ENCODE measurements around the gene RAMP3.
"Not testable (repeated sequence)": the region's sequence is repeated elsewhere in the genome, so short reads cannot be mapped to it uniquely, and the experiment has no call there.

Gene RAMP3

GRCh38 chr7:45203936-45204445, 46.4 kb downstream of the RAMP3 start:
- DNase-seq: no peak
- in situ Hi-C loops (cut with MboI; ENCODE audit: low pct_unique_long_range_greater_than_20kb, low sequenced_read_pairs): no loop called here

- in situ Hi-C loops (cut with MboI; ENCODE audit: low pct_unique_long_range_greater_than_20kb, low sequenced_read_pairs); DNase-seq: not testable (repeated sequence)
Observed at GRCh38 chr7:45206266-45206665, 48.7 kb downstream of the RAMP3 start.

DNA sequence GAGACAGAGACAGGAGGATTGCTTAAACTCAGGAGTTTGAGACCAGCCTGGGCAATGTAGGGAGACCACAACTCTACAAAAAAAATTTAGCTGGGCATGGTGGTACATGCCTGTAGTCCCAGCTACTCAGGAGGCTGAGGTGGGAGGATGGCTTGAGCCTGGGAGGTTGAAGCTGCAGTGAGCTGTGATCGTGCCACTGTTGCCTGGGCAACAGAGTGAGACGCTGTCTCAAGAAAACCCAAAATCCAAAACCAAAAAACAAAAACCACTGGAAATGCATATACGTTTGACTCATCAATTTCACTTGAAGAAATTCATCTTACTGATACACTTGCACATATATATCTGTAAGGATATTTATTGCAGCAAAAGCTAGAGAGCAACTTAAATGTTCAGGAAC, 52.3 kb downstream of the RAMP3 start:
- in situ Hi-C loops (cut with MboI; ENCODE audit: low pct_unique_long_range_greater_than_20kb, low sequenced_read_pairs); DNase-seq: not testable (repeated sequence)

DNA sequence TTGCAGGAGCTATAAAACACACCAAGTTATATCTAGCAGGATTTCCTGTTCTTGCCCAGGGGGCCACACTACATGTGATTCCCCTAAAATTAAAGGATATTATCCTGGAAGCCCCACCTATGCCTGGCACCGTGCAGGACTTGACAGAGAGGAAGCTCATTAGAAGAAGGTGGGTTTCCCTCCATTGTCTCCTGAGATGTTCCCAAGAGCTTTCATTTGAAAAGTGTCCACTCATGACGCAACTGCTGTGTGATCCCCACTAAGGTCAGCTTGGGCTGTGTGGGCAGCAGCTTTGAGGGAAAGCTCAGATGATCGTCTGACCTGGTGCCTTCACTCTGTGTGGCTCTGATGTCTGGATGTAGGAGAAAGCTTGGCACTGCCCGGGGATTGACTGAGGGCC, 53.5 kb downstream of the RAMP3 start:
- DNase-seq: no peak
- in situ Hi-C loops (cut with MboI; ENCODE audit: low pct_unique_long_range_greater_than_20kb, low sequenced_read_pairs): no loop called here

GRCh38 chr7:45211958-45212357, 54.4 kb downstream of the RAMP3 start:
- in situ Hi-C loops (cut with MboI; ENCODE audit: low pct_unique_long_range_greater_than_20kb, low sequenced_read_pairs): no loop called here

DNA sequence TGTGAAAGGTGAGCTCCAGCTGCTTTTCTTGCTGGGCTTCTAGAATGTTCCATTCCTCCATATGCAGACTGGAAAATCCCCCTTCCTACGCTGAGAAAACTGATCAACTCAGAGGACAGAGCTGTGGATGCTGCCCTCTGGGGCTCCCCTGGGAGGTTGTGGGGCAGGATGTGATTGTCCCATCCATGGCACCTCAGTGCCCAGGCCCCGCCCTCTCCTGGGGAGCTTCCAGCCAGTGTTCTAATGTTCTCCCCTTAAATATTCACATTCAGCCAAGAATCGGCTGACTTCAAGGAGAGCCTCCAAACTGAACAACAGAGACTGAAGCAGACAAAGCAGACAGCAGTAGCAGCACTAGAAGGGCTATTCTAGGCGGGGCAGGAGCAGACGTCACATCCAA, 55.0 kb downstream of the RAMP3 start:
- in situ Hi-C loops (cut with MboI; ENCODE audit: low pct_unique_long_range_greater_than_20kb, low sequenced_read_pairs): no loop called here
- no peak for DNase-seq

More at GRCh38 chr7:45211958-45212357, 54.4 kb downstream of the RAMP3 start:
- DNase-seq: no peak

DNA sequence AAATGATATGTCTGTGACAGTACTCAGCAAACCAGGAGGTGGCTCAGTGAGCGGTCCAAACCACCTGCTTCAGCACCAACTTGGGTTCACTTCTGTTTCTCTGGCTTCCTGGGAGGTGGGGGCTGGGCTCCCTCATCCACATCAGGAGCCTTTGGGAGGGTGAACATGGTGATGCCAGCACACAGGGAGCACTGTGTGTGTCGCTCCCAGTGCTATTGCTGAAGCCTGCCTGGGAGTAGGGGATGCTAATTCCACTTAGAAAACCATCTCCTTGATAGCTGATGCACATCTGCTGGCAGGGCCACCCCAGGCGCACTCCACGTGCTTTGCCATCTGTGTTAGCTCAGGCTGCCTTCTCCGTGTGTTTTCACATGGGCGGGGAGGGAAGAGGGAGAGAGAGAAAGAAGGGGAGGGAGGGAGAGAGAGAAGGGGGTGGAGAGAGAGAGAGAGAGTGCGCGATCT, 58.0 kb downstream of the RAMP3 start:
- in situ Hi-C loops (cut with MboI; ENCODE audit: low pct_unique_long_range_greater_than_20kb, low sequenced_read_pairs): no loop called here
- DNase-seq: no peak

DNA sequence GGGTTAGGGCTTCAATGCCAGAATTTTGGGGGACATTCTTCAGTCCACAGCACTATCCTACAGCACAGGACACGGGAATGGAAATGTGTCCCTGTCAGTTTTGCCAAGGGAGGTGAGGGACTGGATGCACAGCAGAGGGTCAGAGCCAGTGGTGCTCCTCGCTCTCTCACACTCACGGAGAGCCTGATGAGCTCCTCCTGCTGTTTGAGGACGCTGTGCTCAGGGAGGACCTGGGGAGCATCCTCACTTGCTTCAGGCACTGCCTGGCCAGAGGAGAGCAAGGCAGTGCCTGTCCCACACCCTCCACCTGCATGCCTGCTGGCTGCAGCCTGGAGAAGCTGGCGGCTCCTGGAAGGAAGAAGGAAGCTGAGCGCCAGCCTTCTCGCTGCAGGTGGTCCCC, 58.6 kb downstream of the RAMP3 start:
- in situ Hi-C loops (cut with MboI; ENCODE audit: low pct_unique_long_range_greater_than_20kb, low sequenced_read_pairs): no loop called here
- DNase-seq: no peak

- in situ Hi-C loops (cut with MboI; ENCODE audit: low pct_unique_long_range_greater_than_20kb, low sequenced_read_pairs): no loop called here
- no peak for DNase-seq
Observed at GRCh38 chr7:45216622-45217165, 59.1 kb downstream of the RAMP3 start.

- in situ Hi-C loops (cut with MboI; ENCODE audit: low pct_unique_long_range_greater_than_20kb, low sequenced_read_pairs): no loop called here
- DNase-seq: no peak
Observed at GRCh38 chr7:45217358-45217757, 59.8 kb downstream of the RAMP3 start.

- in situ Hi-C loops (cut with MboI; ENCODE audit: low pct_unique_long_range_greater_than_20kb, low sequenced_read_pairs): no loop called here
- no peak for DNase-seq
Observed at GRCh38 chr7:45219130-45219529, 61.5 kb downstream of the RAMP3 start.

- in situ Hi-C loops (cut with MboI; ENCODE audit: low pct_unique_long_range_greater_than_20kb, low sequenced_read_pairs): no loop called here
- DNase-seq: no peak
Observed at GRCh38 chr7:45219801-45220435, 62.3 kb downstream of the RAMP3 start.

- DNase-seq: no peak
- in situ Hi-C loops (cut with MboI; ENCODE audit: low pct_unique_long_range_greater_than_20kb, low sequenced_read_pairs): no loop called here
Observed at GRCh38 chr7:45220846-45221618, 63.4 kb downstream of the RAMP3 start.

DNA sequence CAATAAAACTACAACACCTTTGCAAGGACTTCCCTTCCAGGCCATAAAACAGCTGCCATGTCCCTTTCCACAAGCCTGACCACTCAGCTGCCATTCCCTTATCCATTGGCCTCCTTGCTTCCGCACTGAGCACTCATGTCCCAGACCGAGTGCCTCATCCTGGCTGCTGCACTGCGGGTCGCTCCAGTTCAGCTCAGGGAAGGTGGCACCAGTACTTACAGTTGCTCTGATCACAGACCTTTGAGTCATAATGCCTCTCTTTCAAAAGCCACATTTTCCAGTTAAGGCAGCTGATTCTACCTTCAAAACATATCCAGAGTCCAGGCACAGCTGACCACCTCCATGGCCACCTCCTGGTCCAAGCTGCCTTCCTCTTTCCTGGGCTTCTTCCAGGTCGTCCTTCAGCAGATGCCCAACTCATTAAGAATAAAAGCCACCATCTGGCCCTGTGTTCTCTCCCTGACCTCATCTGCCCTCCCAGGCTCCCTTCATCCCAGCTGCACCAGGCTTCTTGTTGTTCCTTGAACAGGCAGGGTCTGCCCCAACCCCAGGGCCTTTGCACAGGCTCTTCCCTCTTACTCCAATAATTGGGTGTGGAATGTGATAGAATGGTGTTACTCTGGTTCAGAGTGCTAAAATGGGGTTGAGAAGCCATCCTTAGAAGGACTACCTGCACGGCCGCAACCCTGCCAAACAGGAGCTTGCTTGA, 64.5 kb downstream of the RAMP3 start:
- no peak for DNase-seq
- in situ Hi-C loops (cut with MboI; ENCODE audit: low pct_unique_long_range_greater_than_20kb, low sequenced_read_pairs): no loop called here

DNA sequence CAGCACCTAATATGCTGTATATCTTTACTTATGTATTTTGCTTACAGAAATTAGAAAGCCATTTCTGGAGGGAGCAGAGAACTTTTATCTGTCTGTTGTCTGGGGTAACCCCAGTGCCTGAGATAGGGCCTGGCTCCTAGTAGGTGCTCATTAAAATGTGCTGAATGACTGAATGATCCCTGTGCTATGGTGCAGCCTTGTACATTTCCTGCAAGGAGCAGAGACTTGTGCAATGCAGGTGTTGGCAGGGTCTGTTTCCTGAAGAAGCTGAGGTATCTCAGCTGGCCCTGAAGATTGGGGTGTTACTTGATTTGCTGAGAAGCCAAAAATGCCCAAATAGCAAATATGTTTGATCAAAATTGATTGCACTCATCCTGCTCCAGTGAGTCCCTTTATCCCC, 65.5 kb downstream of the RAMP3 start:
- in situ Hi-C loops (cut with MboI; ENCODE audit: low pct_unique_long_range_greater_than_20kb, low sequenced_read_pairs): no loop called here

GRCh38 chr7:45223728-45224630, 66.4 kb downstream of the RAMP3 start:
- no peak for DNase-seq
- in situ Hi-C loops (cut with MboI; ENCODE audit: low pct_unique_long_range_greater_than_20kb, low sequenced_read_pairs): no loop called here

More for the DNA sequence above, 65.5 kb downstream of the RAMP3 start:
- DNase-seq: no peak

DNA sequence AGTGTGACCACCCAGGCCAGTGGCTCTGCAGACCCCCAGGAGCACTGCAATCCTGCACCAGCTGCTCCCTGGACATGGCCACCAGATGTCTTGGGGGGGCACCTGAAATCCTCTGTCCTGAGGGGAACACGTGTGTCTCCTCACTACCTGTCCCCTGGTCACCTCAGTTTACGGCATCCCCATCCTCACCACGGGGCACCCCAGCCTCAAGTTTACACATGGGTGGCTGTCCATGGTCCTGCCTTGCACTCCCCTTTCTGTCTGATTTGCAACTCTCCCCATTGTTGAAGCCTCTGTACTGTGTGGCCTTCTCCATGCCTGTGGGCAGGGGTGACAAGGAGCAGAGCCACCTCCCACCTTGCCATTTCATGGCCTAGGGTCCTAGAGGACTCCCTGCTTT, 67.2 kb downstream of the RAMP3 start:
- DNase-seq: no peak
- in situ Hi-C loops (cut with MboI; ENCODE audit: low pct_unique_long_range_greater_than_20kb, low sequenced_read_pairs): no loop called here

DNA sequence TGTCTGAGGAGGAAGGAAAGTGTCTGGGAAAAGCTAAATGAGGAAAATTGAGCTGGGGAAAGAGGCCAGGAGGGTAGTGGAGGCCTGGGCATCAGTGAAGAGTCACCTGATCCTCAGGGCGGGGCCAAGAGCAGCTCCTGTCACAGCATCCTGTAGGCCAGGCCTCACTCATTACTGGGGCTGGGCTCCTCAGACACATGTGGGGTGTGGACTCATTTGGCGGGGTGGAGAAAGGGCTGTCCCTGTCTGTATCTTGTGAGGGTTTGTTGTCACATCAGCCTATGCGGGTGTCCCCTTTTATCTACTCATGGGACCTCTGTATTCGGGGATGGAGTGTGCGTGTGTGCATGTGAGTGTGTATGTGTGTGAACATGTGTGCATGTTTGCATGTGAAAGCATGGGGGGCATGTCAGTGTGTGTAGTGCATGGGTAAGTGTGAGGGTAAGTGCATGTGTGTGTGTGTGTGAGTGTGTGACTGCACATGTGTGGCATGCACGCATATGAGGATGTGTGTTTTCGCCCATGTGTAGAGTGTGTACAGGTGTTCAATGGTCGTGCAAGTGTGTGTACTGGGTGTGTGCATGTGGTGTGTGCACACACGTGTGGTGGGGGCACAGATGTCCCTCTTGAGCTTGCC, 67.8 kb downstream of the RAMP3 start:
- in situ Hi-C loops (cut with MboI; ENCODE audit: low pct_unique_long_range_greater_than_20kb, low sequenced_read_pairs): no loop called here
- DNase-seq: no peak

Measured in KBM-7 (cell line).